Panc1 (cell line): ENCODE data around the gene MTOR.

Experiments used
- TF ChIP-seq, protein P1 (sequence below): fragments of 450-650 bp; IDR thresholded peaks from 2 replicates; pipeline ENCODE4 v1.5.1; 2017; ENCODE audit warnings: mild to moderate bottlenecking
- TF ChIP-seq, protein P2 (sequence below), 2 experiments: IDR thresholded peaks; 2 replicates each; pipeline ENCODE4 v1.6.1; 2011 to 2012; ENCODE audit warnings: low read depth in 2 of 2, control low read depth in 1 of 2, low read length in 1 of 2, mild to moderate bottlenecking in 1 of 2, moderate library complexity in 1 of 2; ENCODE audit not compliant: insufficient read depth in 1 of 2

DNA sequence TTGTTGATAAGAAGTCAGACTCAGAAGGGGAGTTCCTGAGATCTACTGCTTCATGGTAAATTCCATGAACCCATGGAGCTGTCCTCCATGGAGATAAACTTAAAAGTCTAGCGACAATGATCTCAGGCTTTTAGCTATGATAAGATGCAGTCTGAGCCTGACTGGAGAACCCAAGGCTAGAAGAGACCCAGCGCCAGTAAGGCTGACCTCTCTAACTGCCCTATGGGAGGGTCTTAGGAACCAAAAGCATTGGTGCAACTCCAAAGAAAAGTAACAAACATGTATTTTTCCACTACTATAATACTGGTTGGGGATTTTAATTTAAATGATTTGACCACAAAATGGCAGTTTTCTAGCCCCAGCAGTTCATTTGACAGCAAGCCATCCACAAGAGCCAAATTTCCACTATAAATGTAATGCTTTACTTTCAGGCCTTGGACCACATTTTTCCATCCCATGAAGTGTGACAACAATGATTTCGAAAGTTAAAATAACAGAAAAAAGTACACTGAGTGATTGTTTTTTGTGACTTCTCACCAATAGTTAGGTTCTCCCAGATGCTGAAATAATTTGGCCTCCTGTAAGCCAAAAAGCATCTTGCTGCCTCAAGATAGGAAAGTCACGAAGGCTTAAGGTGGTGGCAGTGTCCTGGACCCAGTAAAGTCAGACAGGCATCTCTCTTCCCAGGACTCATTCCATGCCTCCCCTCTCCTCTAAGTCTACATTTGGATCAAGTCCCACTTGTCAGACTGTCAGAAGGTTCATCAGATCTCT is 119.5 kb downstream of the MTOR start:
- TF ChIP-seq, protein P1, sequence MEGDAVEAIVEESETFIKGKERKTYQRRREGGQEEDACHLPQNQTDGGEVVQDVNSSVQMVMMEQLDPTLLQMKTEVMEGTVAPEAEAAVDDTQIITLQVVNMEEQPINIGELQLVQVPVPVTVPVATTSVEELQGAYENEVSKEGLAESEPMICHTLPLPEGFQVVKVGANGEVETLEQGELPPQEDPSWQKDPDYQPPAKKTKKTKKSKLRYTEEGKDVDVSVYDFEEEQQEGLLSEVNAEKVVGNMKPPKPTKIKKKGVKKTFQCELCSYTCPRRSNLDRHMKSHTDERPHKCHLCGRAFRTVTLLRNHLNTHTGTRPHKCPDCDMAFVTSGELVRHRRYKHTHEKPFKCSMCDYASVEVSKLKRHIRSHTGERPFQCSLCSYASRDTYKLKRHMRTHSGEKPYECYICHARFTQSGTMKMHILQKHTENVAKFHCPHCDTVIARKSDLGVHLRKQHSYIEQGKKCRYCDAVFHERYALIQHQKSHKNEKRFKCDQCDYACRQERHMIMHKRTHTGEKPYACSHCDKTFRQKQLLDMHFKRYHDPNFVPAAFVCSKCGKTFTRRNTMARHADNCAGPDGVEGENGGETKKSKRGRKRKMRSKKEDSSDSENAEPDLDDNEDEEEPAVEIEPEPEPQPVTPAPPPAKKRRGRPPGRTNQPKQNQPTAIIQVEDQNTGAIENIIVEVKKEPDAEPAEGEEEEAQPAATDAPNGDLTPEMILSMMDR = no peak
- TF ChIP-seq, protein P2, sequence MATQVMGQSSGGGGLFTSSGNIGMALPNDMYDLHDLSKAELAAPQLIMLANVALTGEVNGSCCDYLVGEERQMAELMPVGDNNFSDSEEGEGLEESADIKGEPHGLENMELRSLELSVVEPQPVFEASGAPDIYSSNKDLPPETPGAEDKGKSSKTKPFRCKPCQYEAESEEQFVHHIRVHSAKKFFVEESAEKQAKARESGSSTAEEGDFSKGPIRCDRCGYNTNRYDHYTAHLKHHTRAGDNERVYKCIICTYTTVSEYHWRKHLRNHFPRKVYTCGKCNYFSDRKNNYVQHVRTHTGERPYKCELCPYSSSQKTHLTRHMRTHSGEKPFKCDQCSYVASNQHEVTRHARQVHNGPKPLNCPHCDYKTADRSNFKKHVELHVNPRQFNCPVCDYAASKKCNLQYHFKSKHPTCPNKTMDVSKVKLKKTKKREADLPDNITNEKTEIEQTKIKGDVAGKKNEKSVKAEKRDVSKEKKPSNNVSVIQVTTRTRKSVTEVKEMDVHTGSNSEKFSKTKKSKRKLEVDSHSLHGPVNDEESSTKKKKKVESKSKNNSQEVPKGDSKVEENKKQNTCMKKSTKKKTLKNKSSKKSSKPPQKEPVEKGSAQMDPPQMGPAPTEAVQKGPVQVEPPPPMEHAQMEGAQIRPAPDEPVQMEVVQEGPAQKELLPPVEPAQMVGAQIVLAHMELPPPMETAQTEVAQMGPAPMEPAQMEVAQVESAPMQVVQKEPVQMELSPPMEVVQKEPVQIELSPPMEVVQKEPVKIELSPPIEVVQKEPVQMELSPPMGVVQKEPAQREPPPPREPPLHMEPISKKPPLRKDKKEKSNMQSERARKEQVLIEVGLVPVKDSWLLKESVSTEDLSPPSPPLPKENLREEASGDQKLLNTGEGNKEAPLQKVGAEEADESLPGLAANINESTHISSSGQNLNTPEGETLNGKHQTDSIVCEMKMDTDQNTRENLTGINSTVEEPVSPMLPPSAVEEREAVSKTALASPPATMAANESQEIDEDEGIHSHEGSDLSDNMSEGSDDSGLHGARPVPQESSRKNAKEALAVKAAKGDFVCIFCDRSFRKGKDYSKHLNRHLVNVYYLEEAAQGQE (IDR thresholded peaks at IDR 0.05; ENCODE audit: insufficient read depth in 1 of 2, low read depth in 2 of 2, low read length in 1 of 2) = no peak
